GM18867 (cell line): ENCODE data around the gene PRKN.

Experiments used
- ATAC-seq: cut with Tn5 transposase; IDR thresholded peaks from one replicate; pipeline ENCODE4 v1.9.1; 2021; ENCODE audit warnings: mild to moderate bottlenecking, moderate library complexity; ENCODE audit not compliant: unreplicated experiment

Gene PRKN

GRCh38 chr6:162331911-162332310 is 395.7 kb downstream of the PRKN start:
- no peak for ATAC-seq

GRCh38 chr6:162325826-162326225 is 401.7 kb downstream of the PRKN start:
- no peak for ATAC-seq

- ATAC-seq, result no peak
These were observed 402.5 kb downstream of the PRKN start for GRCh38 chr6:162325051-162325450.

- ATAC-seq, result no peak
These were observed 412.3 kb downstream of the PRKN start for GRCh38 chr6:162315291-162315690.

DNA sequence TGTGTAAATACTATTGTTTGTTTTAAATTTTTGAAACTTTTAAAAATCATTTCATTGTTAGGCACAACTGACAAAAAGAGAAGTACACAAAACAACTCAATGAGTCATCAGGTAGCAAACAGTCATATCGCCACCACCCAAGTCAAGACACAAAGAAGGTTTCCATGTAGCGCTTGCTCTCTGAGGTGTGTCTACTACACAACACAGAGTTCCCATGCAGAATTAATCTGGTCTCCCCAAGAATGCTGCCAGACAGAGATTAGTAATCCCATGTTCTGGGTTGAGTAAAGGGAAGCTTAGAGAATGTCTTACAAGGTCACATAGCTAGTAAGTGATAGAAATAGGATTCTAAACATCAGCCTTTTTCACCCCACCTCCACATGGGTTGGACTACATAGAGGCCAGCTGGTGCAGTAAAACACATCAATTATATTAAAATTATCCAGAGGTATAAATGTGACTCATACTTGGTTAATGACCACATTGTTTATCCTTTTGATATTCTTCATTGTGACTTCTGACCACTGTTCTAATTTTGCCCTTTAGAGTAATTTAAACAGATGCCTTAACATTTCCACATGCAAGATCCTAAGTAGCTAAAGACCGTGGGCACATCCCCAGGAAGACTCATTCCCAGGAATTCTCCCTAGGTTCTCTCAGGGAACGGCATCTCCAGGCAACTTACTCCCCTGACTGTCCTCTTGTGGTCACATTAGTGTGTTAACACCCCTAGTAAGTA is 413.5 kb downstream of the PRKN start:
- no peak for ATAC-seq

DNA sequence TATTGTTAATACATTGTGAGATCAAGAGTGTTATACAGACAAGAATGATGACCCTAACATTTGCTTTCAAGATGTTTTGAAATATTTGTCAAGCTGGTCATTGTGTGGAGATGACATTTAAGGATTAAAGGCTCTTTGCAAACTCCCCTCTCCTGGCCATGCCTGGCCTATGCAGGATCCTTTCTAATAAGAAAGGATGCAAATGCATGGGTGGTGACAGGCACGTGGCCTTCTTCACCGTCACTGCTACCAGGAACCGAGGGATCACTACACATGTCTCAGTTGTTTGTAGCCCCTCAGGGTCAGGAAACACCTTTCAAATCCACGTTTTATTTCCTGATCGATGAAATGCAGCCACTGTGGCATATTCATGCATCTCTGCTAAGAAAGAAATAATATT is 419.7 kb downstream of the PRKN start:
- ATAC-seq, result no peak

DNA sequence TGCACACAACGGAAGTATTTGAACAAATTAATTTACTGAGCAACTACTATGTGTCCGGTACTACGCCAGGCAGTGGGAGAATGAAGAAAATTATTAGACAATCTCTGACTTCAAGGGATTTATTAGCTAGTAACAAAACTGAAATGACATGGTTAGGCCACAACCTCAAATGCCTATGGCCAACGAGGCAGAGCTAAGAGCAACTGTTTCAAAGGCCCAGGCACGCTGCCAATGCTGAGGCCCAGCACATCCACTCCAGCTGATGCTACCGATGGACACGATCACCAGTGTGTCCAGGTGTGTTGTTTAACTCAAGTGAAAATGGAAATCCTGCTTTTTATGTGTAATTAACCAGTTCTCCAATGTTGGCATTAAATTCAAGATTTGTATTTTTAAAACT is 420.9 kb downstream of the PRKN start:
- ATAC-seq, result no peak

DNA sequence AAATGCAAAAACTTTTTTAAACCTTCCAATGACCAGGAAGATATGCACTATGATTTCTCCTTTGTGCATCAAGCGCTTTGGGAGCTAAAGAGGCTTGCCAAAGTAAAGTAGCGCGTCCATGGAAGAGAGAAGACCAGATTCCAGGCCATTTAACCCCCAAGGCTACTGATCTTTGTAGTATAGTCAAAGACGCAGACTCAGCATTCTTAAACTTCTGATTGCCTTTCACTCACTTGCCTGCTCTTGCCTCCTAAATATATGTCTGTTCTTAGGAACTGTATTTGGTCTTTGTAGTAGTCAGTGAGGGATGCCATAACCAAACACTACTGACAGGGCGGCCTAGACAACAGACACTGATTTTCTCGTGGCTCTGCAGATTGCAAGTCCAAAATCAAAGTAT is 426.4 kb downstream of the PRKN start:
- ATAC-seq, result no peak

GRCh38 chr6:162294029-162294428 is 433.5 kb downstream of the PRKN start:
- ATAC-seq, result no peak

- no peak for ATAC-seq
These were observed 434.7 kb downstream of the PRKN start for GRCh38 chr6:162292915-162293314.

DNA sequence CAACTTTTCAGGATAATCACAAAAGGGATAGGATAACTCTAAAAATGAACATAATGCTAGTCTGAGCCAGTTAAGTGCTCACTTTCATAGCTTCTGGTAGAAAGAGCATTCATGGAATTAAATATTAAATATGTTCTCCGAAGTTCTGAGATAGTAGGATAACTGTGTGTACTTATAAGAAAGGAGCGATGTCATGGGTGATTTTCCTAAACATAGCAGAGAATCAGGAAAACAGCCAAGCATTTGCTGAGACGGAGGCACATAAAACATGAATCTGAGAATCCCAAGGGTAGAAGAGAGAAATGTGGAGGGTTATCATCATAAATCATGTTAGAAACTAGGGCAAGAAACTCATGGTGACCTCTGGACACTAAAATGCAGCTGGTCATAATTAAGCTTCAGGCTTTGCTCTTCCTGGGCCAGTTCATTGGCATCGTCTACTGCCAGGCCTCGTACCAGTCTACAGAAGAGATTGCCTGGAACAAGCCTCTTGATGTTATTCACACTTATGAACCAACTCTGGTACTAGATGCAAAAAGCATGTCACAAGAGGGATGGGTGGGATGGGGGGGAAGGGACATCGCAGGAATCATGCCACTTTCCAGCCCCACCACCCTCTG is 436.6 kb downstream of the PRKN start:
- no peak for ATAC-seq

DNA sequence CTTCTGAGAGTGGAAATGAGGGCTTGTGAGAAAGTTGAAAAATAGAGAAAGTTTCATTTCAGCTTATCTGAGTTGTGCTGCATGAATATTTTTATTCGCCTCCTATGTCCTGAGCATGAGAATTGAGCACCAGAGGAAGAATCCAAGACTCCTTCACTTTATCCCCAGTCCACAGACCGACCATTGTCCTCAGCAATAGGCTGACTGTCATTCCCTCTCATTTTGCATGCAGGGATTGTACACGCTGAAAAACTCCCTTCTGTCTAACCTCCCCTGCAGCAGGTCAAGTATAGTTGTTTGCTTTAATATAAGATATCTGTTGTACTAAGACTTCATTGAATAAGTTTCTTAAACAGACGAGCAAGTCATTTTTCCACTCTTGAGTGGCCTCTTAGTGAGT is 437.6 kb downstream of the PRKN start:
- ATAC-seq, result no peak

DNA sequence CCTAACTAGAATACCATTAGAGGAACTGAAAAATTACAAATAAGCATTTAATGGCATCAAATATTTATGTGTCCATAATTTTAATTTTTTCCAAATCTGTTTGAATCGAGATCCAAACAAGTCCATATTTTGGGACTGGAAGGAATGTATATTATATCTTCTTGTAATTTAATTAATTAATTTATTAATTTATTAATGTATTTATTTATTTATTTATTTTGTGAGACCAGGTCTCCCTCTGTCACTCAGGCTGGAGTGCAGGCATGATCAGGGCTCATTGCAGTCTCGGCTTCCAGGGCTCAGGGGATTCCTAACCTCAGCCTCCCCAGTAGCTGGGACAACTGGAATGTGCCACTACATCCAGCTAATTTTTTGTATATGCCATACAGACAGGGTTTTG is 453.6 kb downstream of the PRKN start:
- ATAC-seq, result no peak

- no peak for ATAC-seq
These were observed 455.6 kb downstream of the PRKN start for GRCh38 chr6:162271922-162272321.

- ATAC-seq, result no peak
These were observed 456.6 kb downstream of the PRKN start for GRCh38 chr6:162270966-162271365.

DNA sequence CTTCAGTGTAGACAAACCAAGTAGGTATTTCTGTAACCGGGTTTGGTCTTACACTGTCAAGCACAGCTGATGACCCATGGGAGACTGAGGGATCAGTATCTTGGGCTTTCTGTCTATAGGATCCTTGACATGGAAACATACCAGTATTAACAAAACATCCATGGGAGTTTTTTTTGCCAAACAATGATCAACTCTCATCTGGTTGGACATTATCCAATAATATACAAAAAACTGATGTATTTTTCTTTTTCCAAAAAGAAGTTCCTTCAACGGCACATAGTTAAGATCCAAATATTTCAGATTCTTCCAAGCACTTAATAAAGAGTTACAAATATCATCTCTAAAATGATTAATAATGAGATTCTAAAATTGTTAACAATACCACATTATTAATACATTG is 459.9 kb downstream of the PRKN start:
- ATAC-seq, result no peak

DNA sequence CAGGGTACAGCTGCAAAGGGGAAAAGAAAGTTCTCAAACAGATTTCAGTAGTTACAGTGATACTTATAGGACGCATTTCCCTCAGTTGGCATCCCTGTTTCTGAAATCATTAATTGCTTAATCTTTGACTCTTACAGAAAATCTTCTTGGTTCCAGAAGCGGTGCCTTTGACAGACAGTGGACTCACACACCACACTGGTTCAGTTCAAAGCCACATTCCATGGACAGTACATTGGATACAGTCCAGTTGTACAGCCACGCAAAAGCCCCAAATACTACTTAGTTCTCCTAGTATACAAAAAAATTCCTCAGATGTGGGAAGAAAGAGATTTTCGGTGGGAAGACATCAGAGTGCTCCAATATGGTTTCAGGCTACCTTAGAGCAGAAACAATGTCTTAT is 460.4 kb downstream of the PRKN start:
- ATAC-seq, result no peak

DNA sequence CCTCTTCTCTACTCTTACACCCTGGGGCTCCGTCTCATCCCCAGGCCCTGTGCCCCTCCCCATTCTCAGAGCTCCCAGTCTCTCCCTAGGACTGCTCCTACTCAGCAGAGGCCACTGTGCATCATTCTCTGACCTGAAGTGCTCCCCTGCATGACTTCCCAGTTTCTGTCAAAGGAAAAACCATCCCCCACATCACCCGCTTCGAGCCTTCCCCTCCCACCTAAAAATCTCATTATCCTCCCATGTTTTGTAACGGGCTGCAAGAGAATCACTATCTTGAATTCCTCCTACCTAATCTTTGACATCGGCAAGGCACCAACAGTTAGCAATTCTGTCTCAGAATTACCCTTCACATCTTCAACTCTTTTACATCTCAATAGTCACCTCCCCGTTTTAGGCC is 463.0 kb downstream of the PRKN start:
- no peak for ATAC-seq

GRCh38 chr6:162262466-162263196 is 464.9 kb downstream of the PRKN start:
- ATAC-seq, result no peak

DNA sequence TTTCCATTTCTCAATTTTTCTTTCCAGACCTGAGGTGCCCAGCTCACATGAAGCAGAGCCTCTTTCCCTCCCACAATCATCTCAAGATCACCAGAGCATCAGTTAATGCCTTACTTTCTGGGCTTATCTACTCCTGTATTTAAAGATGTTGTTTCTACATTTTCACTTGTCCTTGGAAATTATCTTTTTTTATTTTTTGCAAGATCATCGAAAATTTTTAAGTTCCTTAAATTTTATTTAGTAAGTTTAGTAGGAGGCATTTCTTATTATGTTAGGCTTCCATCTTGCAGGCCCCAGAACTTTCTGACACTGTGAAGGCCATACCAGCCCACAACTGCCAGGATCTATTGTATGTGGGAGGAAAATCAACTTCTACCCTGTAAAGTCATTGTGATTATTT is 466.0 kb downstream of the PRKN start:
- ATAC-seq, result no peak

- ATAC-seq, result no peak
These were observed 467.5 kb downstream of the PRKN start for GRCh38 chr6:162260027-162260426.

DNA sequence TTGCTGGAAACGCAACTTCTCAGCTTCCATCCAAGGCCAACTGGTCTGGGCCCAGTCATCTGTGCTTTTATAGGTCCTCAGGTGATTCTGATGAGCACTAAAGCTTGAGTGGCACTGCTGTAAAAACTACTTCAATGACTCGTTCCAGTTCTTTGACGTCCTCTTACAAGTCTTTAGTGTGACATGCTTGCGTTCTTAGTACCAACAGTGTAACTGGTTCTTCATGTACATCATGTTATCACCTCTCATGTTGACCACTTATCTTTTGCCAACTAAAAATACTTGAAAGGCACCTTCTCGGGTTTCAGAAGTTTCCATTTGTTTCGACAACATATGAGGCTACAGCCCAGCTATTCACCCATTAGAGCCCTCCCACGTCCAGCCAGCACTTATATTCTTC is 468.9 kb downstream of the PRKN start:
- no peak for ATAC-seq
